Fibroblast of the conjunctiva (primary cell): ENCODE measurements around the gene PPP1R37.

ENCODE experiments used
- DNase-seq: peaks from one replicate; pipeline ENCODE4 v3.0.0-alpha.2; 2010; ENCODE audit warnings: low read depth

PPP1R37 gene, protein sequence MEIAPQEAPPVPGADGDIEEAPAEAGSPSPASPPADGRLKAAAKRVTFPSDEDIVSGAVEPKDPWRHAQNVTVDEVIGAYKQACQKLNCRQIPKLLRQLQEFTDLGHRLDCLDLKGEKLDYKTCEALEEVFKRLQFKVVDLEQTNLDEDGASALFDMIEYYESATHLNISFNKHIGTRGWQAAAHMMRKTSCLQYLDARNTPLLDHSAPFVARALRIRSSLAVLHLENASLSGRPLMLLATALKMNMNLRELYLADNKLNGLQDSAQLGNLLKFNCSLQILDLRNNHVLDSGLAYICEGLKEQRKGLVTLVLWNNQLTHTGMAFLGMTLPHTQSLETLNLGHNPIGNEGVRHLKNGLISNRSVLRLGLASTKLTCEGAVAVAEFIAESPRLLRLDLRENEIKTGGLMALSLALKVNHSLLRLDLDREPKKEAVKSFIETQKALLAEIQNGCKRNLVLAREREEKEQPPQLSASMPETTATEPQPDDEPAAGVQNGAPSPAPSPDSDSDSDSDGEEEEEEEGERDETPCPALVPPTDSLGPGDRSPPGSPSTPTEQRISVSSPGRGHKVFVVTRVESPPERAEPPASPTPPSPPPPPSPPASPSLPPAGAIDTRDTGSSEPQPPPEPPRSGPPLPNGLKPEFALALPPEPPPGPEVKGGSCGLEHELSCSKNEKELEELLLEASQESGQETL

DNA sequence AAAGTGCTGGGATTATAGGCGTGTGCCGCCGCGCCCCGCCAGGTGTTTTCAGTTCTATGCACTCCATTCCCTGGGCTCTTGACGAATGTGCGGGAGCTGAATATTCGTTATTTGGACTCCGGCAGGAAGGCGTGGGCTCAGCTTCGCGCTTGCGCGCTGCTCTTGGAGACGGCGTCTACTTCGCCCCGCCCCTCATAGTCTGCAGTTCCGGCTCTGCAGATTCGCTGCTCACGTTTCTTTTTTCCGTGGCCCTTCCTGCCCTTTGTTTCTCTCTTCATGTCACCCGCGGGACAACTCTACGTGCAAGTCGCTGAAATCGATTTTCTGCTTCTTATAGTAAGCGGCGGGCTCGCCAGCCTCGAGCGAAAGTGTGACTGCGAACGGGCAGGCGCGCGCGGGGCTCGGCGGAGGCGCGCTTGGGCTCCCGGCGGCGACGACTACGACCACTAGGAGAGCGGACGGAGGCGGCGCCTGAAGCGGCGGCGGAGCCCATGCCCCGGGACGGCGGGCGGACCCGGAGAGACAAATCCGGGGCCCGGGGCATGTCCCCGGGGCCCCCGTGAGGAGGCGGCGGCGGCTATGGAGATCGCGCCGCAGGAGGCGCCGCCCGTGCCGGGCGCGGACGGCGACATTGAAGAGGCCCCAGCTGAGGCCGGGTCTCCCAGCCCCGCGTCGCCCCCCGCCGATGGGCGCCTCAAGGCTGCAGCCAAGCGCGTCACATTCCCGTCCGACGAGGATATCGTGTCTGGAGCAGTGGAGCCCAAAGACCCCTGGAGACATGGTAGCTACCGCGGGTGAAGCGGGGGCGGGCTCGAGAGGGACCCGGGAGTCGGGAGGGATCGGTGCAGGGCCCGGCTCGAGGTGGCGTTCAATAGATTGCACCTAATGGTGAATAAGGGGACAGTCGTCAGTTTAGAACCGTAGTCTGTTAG lies at the start of gene PPP1R37:
Gene PPP1R37 (plus strand): TSS at position 433 of the 932 bp plus-strand sequence. CDS start 147 bp downstream, at position 580.
- peak; percentile 94 for DNase-seq

DNA sequence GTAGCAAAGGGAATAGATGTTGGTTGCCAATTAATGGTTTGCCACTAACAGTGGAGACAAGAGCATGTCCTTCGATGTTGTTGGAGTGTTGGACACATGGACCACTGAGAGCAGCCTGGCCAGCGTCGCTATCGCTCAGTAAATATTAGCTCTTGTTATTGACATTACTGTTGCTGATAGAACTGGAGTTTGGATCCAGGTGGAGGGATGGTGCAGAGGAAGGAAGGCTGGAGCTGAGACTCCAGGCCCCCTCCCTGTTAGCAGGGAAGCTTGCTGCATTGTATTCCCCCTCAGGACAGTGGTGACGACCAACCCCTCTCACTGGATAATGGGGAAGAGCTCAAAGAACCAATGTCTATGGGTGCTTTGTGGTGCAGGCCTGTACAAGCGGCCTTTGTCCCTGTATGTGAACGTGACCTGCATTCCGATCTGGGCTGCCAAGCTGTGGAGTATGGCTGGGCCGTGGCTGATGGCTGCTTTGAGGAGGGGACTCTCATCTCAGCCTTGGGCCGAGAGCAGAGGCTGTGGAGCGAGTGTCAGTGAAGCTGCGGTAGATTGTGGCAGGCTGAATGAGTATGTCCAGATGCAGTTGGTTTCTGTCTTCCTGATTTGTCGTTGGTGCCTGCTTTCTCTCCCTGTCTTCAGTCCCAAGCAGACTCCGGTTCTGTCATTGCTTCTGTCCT lies 47.2 kb upstream of the PPP1R37 start:
- no peak for DNase-seq

DNA sequence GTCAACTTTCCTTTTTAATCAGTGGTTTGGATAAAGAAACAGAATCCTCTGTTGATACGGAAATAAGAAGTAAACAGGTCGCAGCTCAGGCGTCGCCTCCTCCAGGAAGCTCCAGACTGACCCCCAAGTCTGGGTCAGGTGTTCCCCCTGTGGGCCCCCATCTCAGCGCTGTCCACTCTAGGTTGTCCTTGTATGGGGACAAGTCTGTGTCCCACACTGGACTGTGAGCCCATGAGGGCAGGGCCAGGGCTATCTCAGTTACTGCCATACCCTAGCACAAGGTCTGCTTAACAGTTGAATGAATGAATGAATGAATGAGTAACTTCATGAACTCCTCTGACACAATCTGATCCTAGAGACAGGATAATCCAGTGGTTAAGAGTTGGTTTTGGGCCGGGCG lies 46.6 kb upstream of the PPP1R37 start:
- no peak for DNase-seq

DNA sequence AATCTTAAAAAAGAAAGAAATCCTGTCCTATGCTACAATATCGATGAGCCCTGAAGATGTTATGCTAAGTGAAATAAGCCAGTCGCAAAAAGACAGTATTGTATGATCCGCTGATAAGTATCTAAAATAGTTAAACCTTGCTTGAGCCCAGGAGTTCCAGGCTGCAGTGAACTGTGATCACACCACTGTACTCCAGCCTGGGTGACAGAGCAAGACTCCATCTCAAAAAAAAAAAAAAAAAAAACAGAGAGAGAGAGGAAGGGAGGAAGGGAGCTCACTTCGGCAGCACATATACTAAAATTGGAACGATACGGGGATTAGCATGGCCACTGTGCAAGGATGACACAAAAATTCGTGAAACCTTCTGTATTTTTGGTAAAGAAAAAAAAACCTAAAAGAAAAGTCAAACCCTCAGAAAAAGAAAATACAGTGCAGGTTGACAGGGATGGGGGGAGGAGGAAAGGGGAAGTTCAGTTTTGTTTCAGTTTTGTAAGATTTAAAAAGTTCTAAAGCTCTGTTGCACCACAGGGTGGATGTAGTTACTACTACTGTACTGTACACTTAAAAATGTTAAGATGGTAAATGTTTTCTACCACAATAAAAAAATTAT lies 45.7 kb upstream of the PPP1R37 start:
- no peak for DNase-seq

DNA sequence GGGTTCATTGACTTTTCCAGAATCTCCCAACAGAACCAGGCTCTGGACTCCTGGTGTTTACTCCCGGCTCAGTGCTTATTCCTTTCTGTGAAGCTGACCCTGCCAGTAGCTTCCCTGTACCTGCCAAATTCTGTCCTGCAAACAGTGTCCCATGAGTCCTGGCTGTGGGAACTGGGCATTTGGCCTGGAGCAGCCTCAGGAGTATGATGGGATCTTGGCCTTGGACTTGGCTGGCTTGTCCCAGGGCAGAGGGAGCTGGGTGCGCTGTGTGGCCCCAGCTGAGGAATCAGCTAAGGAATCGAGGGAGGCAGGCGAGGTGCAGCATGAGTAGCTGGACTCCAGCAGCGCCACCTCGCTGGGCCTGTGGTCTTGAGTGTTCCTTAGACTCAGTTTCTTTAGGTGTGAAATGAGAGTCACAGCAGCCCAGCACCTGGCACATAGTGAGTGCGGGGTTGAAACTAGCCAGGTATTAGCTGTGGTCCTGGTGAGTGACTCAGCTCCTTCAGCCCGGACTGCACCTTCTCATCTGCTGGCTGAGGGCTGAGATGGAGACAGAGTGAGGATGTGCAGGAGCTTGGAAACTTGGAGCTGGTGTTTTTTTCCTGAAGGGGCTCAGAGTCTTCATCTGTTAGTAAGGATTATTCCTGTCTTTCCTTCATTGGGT lies 43.8 kb upstream of the PPP1R37 start:
- no peak for DNase-seq

DNA sequence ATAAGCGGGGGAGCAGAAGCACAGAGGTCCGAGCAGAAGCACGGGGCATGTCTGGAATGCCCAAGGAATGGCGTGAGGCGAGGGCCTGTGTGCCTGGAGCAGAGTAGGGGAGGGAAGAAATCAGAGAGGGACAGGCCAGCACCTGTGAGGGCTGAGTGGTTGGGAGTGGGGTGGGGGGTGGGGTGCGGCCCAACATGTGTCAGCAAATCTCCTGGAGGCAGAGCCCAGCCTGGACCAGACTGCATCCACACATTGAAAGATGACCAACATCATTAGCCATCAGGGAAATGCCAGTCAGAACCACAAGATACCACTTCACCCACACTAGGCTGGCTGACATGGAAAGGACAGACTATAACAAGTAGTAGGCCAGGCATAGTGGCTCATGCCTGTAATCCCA lies 42.9 kb upstream of the PPP1R37 start:
- DNase-seq = no peak

DNA sequence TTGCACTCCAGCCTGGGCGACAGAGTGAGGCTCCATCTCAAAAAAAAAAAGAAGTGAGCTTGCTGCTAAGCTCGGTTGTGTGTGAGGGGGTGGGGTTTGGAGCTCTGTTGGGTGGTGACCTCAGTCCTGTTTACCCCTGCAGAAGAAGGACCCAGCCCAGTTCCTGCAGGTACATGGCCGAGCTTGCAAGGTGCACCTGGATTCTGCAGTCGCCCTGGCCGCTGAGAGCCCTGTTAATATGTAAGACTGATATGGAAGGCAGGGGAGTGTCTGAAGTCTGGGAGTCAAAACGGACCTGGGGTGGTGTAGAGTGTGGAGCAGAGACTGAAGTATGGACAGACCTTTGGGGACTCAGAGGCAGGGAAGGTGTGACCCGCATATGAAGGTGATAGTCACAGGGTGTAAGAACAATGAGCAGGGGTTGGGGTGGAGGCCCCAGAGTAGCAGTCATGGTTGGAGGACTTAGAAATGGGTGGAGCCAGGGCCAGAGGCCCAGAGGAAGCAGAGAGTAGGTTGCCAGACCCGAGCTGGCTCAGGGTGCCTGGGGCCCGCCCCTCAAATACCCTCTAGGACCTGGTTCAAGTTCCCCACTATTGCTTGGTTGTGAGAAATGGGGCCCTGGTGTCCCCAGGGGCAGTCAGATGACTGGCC lies 40.9 kb upstream of the PPP1R37 start:
- no peak for DNase-seq

DNA sequence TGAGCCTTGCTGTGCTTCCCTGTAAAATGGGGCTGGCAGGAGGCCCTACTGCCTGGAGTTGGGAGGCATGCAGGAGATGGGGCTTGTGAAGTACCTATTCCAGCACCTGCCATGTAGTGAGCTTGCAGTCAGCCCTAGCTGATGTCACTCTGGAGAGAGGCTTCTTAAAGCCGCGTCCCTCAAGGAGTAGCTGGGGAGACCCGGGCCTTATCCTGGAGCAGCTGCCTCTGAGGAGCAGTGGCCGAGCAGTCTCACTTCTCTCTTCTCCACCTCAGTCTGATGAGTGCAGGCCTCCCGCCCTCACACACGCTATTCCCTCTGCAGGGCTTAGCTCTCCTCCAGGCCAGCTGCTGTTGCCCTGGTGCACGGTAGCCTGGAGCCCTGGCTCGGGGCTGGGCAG lies 36.1 kb upstream of the PPP1R37 start:
- DNase-seq = no peak

DNA sequence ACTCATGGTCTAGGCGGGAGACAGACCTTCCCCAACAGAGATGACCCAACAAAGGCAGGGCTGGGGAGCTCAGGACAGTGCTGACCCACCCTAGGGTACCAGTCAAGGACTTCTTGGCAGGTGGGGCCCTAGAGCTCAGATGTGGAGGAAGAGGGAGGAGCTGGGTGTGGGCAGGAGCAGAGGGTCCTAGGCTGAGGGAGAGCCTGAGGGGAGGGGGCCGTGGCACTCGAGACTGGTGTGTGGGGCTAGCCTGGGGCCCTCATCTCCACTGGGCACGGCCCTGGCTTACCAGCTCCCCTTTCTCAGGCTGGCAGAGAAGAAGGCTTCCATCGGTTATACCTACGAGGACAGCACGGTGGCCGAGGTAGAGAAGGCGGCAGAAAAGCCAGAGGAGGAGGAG lies 35.5 kb upstream of the PPP1R37 start:
- DNase-seq = no peak

DNA sequence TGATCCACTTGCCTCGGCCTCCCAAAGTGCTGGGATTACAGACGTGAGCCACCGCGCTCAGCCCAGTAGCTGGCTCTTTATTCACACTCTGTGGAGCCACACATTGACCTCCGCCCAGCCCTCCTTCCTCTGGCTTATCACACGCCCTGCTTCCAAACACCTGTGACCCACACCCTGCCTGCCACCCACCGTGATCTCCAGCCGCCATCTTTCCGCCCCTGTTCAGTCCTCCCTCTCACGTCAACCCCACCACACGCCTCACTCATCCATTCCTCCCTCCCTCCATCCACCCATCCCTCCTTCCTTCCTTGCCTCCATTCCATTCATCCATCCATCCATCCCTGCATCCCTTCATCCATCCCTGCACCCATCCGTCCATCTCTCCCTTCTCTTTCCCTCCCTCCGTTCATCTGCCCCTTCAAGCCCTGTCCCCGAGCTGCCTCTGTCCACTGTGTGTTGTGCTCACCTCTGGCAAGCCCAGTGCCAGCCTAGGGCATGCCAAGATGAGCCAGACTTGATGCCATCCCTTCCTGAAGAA lies 34.3 kb upstream of the PPP1R37 start:
- DNase-seq = no peak

DNA sequence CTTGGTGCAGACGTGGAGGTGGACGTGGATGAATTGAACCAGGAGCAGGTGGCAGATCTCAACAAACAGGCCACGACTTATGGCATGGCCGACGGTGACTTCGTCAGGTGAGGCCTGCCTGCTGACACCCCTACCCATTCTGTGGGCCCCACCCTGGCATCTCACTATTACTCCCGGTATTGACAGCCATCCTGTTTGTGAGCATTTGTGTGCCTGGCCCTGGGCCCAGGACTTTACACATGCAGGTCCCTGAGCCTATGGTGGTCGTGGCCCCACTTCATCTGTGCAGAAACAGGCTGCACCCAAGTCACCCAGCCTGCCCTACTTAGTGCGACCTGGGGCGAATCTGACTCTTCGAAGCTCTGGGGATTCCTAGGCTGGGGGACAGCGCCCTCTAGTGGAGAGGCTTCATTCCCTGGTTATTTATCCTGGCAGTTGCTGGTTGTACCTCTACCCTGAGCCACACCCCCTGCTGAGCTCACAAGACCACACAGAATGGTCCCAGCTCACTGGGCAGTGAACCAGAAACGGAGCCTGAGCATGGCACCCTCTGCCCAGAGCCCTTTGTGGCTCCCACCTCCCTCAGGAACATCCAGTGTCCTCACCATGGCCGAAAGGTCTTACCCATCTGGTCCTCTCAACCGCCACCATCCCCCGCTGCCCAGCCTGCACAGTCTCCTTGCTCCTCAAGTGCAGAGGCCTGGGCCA lies 33.6 kb upstream of the PPP1R37 start:
- peak; percentile 68 for DNase-seq

DNA sequence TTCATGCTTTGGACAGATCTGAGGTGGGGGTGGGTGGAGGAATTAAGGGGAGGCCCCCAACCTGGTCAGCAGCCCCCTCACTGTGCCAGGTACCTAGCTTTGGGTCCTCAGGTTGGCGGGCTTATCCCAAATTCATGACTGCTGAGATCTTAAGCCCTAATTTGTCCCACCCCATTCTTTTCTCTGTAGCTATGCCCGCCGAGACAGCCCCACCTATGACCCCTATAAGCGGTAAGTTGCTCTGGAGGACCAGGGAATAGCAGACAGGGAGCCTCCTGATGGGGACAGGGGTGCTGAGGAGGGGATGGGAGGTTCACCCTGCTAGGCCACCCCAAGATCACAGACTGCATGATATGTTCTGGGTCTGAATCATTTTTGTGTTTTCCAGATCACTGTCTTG lies 31.0 kb upstream of the PPP1R37 start:
- no peak for DNase-seq

DNA sequence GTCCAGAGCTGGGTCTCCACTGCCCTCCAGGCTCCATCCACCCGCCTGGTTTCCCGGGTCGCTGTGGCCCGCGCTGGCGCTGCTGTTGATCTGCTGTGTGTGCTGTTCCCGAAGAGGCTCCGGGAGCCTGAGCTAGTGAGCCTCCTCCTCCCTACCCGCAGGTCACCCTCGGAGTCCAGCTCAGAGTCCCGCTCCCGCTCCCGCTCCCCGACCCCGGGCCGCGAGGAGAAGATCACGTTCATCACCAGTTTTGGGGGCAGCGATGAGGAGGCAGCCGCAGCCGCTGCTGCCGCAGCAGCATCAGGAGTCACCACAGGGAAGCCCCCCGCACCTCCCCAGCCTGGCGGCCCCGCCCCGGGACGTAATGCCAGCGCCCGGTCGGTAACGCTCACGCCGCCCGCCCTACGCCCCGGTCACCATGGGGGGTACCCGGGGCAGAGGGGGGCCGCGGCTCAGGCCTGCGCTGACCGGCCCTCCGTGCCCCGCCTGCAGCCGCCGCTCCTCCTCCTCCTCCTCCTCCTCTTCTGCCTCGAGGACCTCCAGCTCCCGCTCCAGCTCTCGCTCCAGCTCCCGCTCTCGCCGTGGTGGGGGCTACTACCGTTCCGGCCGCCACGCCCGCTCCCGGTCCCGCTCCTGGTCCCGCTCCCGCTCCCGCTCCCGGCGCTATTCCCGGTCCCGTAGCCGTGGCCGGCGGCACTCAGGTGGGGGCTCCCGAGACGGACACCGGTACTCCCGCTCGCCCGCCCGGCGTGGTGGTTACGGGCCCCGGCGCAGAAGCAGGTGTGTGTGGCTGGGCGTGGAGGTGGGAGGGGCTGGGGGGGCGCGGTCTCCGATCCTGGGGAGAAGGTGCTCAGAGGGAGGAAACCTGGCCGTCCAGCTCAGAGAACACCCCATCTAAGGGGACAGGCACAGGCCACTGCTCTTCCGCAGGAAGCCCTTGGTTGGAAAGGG lies 28.9 kb upstream of the PPP1R37 start:
- DNase-seq = no peak

DNA sequence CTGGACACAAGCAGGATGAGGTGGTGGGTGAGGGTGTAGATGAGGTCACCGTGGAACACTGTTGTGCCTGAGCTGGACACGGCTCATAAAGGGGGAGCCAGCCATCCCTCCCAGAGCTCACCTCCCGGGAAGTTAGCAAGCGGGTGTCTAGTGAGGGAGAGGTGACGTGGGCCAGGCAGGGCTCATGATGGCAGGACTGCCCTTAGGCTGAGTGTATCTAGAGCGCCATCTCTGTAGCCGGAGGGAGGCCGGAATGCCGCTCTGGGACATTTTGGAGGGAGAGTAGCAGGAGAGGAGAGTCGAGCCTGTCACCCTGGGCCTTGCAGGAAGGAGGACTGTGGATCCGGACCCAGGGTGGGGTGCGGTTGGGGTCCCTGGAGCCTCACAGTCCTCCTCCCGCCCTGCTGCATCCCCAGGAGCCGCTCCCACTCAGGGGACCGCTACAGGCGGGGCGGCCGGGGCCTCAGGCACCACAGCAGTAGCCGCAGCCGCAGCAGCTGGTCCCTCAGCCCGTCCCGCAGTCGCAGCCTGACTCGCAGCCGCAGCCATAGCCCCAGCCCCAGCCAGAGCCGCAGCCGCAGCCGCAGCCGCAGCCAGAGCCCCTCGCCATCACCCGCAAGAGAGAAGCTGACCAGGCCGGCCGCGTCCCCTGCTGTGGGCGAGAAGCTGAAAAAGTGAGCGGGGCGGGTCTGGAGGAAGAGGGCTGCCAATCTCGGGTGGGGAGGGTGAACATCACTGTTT lies 25.9 kb upstream of the PPP1R37 start:
- DNase-seq = no peak

DNA sequence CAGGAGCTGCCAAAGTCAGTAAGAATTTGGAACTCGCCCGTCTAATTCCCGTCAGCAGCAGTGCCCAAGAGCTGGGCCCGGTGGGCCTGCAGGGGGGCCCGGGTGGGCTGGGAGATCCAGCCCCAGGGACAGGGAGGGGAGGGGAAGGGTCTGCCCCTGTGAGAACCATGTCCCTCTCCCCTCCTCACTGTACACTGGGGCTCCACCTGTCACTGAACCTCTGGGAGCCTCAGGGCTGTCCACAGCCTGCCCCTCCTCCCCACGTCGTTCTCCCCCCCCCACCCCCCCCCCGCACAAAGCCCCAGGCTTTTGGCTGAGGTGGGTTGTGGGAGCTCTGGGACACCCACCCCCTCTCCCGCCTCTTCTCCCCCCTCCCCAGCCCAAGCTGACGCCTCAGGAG lies 24.9 kb upstream of the PPP1R37 start:
- DNase-seq = no peak

DNA sequence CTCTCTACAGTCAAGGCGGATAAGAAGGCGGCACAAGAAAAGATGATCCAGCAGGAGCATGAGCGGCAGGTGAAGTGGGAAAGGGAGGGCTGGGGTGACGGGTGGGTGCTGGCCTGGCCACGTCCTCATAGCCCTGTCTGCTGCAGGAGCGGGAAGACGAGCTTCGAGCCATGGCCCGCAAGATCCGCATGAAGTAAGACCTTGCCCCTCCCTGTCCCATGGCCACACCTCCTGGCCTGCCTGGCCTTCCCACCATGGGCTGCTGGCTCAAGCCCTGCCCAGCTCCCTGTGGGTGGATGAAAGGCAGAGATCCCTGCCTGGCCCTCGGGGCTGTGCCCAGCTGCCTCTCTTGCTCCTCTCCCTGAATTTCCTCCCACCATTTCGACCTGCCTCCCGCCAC lies 23.9 kb upstream of the PPP1R37 start:
- peak; percentile 17 for DNase-seq

DNA sequence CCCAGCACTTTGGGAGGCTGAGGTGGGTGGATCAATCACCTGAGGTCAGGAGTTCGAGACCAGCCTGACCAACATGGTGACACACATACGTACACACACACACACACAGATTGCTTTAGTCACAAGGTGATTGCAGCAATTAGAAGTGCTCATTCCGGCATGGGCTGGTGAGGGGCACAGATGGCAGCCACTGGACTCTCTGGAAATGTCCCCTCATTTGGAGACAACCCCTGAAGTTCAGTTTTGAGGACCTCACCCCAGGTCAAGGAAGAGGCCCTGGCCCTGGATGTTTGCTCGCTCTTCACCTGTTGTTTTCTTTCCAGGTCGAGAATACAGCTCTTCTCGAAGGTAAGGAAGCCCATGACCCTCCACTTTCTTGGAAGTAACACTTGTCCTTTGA lies 22.8 kb upstream of the PPP1R37 start:
- DNase-seq = no peak
